ENCODE data around the gene ETS1.
"Not testable (repeated sequence)": the region's sequence is repeated elsewhere in the genome, so short reads cannot be mapped to it uniquely, and the experiment has no call there.

Gene ETS1

GRCh38 chr11:128453444-128454336 lies 133.7 kb downstream of the ETS1 start:
- DNase-seq = no peak

GRCh38 chr11:128451652-128452470 lies 135.5 kb downstream of the ETS1 start:
- no peak for DNase-seq

- DNase-seq = no peak
Measured at GRCh38 chr11:128450882-128451651, 136.3 kb downstream of the ETS1 start.

- not testable (repeated sequence) for DNase-seq
Measured at GRCh38 chr11:128450425-128450824, 136.9 kb downstream of the ETS1 start.

- no peak for DNase-seq
Measured at GRCh38 chr11:128448981-128449713, 138.2 kb downstream of the ETS1 start.

GRCh38 chr11:128448200-128448886 lies 139.0 kb downstream of the ETS1 start:
- no peak for DNase-seq

GRCh38 chr11:128447233-128447632 lies 140.1 kb downstream of the ETS1 start:
- DNase-seq = no peak

GRCh38 chr11:128445921-128446320 lies 141.4 kb downstream of the ETS1 start:
- DNase-seq = not testable (repeated sequence)

- no peak for DNase-seq
Measured at GRCh38 chr11:128437136-128437535, 150.2 kb downstream of the ETS1 start.

GRCh38 chr11:128434818-128435217 lies 152.5 kb downstream of the ETS1 start:
- DNase-seq = no peak

GRCh38 chr11:128434411-128434810 lies 152.9 kb downstream of the ETS1 start:
- no peak for DNase-seq

- no peak for DNase-seq
Measured at GRCh38 chr11:128432926-128433325, 154.4 kb downstream of the ETS1 start.

- no peak for DNase-seq
Measured at GRCh38 chr11:128431931-128432330, 155.4 kb downstream of the ETS1 start.

GRCh38 chr11:128428935-128429334 lies 158.4 kb downstream of the ETS1 start:
- no peak for DNase-seq

GRCh38 chr11:128424851-128425285 lies 162.5 kb downstream of the ETS1 start:
- DNase-seq = no peak

- no peak for DNase-seq
Measured at GRCh38 chr11:128424271-128424711, 163.1 kb downstream of the ETS1 start.

GRCh38 chr11:128422576-128423370 lies 164.6 kb downstream of the ETS1 start:
- peak; percentile 54 for DNase-seq

GRCh38 chr11:128421577-128422330 lies 165.6 kb downstream of the ETS1 start:
- DNase-seq = no peak

GRCh38 chr11:128420951-128421350 lies 166.4 kb downstream of the ETS1 start:
- no peak for DNase-seq

- no peak for DNase-seq
Measured at GRCh38 chr11:128420265-128420664, 167.1 kb downstream of the ETS1 start.

All from NCI-H1105 treated with DMSO at 0.1 percent for 48 hours (cell line).